ENCODE data around the gene VILL. TPM values are rescaled to one million over a fixed set of nuclear protein-coding genes. Genes with fewer than 3 reads are reported as not detected.

VILL gene
- polyA plus RNA-seq, 2 of the 4 experiments (the other 2 are of a cell fraction), result 0.05 to 0.22 TPM

- Histone ChIP-seq H3K4me2 (no peak overlapping the region), H3K4me3 (no peak overlapping the region), H3K27ac (no peak overlapping the region), H3K4me1 (peaks cover 28% of the 10 kb centered on the region), H3K9me3 (no peaks in the 10 kb centered on the region)
- ChIA-PET POLR2A (no interaction called here), CTCF (interaction anchor here (0.7 kb wide), 1 partner anchor 87 kb away, joined by 3 read pairs; no protein-coding TSS in a partner anchor)
- ATAC-seq (no peak), DNase-seq (ENCODE audit: low read depth in 1 of 2, low spot score in 1 of 2) (no peak), FAIRE-seq (no peak)
- WGBS (ENCODE audit: missing lambda C conversion rate), result 98% methylated on average over 2 of the region's 2 CpGs
- TF ChIP-seq KDM1A (IDR thresholded peaks at IDR 0.05; ENCODE audit: low read depth) (no peak), ZSCAN20 (CRISPR knock-in tag; IDR thresholded peaks at IDR 0.05) (no peak), CBX2 (IDR thresholded peaks at IDR 0.05; ENCODE audit: borderline replicate concordance, low read depth) (no peak), RAD21 (conservative IDR thresholded peaks at IDR 0.05 in 1 of 2, IDR thresholded peaks at IDR 0.05 in 1 of 2) (no peak), HOXB13 (CRISPR knock-in tag; IDR thresholded peaks at IDR 0.05; ENCODE audit: low read depth) (no peak), ELK1 (IDR thresholded peaks at IDR 0.05; ENCODE audit: low read depth, low read length) (no peak), HMGXB4 (CRISPR knock-in tag; IDR thresholded peaks at IDR 0.05; ENCODE audit: borderline replicate concordance) (no peak)
Observed at GRCh38 chr3:37942646-37943045, 47.9 kb upstream of the VILL start.

GRCh38 chr3:37943126-37943525, 47.5 kb upstream of the VILL start:
- DNase-seq (ENCODE audit: low read depth in 1 of 2, low spot score in 1 of 2), result no peak
- ATAC-seq, result no peak
- no peak overlapping the region for H3K4me3 ChIP-seq
- TF ChIP-seq ZFP36 (IDR thresholded peaks at IDR 0.05; ENCODE audit: borderline replicate concordance, partially characterized antibody), result no peak
- peaks cover 28% of the 10 kb centered on the region for H3K4me1 ChIP-seq
- H3K4me2 ChIP-seq, result no peak overlapping the region
- 89% methylated on average over 4 of the region's 4 CpGs for WGBS (ENCODE audit: missing lambda C conversion rate)
- no peaks in the 10 kb centered on the region for H3K9me3 ChIP-seq
- no peak for FAIRE-seq
- ChIA-PET CTCF (interaction anchor here (0.7 kb wide), 1 partner anchor 88 kb away, joined by 3 read pairs; no protein-coding TSS in a partner anchor), POLR2A (no interaction called here)
- no peak overlapping the region for H3K27ac ChIP-seq

GRCh38 chr3:37943631-37944314, 46.8 kb upstream of the VILL start:
- TF ChIP-seq CTCF (IDR thresholded peaks at IDR 0.05) (no peak), BHLHE40 (IDR thresholded peaks at IDR 0.05; ENCODE audit: low read depth, low read length) (no peak), PHF8 (IDR thresholded peaks at IDR 0.05; ENCODE audit: borderline replicate concordance, low read depth) (no peak), HOXA7 (CRISPR knock-in tag; IDR thresholded peaks at IDR 0.05) (no peak), FOXS1 (CRISPR knock-in tag; IDR thresholded peaks at IDR 0.05) (no peak), SREBF2 (IDR thresholded peaks at IDR 0.05) (no peak), MAX (IDR thresholded peaks at IDR 0.05) (no peak), POLR2AphosphoS2 (conservative IDR thresholded peaks at IDR 0.05; ENCODE audit: low read length) (no peak), HEYL (CRISPR knock-in tag; IDR thresholded peaks at IDR 0.05) (no peak), JUN (IDR thresholded peaks at IDR 0.05) (no peak), JUNB (IDR thresholded peaks at IDR 0.05) (no peak), MAFK (IDR thresholded peaks at IDR 0.05; ENCODE audit: partially characterized antibody) (no peak), HES2 (IDR thresholded peaks at IDR 0.05) (no peak), MAZ (IDR thresholded peaks at IDR 0.05; ENCODE audit: borderline replicate concordance, low read depth, low read length) (no peak), TFCP2L1 (CRISPR knock-in tag; IDR thresholded peaks at IDR 0.05) (no peak), KDM5A (IDR thresholded peaks at IDR 0.05) (no peak), ESRRA (IDR thresholded peaks at IDR 0.05; ENCODE audit: borderline replicate concordance, low read length) (no peak), HOXB13 (CRISPR knock-in tag; IDR thresholded peaks at IDR 0.05; ENCODE audit: low read depth) (no peak)
- CTCF ChIA-PET, result interaction anchor here (0.7 kb wide), 1 partner anchor 13 kb away, joined by 3 read pairs; no protein-coding TSS in a partner anchor
- H3K9me3 ChIP-seq, result no peaks in the 10 kb centered on the region
- POLR2A ChIA-PET, result no interaction called here
- no peak overlapping the region for H3K27ac ChIP-seq
- FAIRE-seq (no peak), DNase-seq (ENCODE audit: low read depth in 1 of 2, low spot score in 1 of 2) (no peak), ATAC-seq (no peak)
- H3K4me2 ChIP-seq, result no peak overlapping the region
- WGBS (ENCODE audit: missing lambda C conversion rate), result 88% methylated on average over 8 of the region's 8 CpGs
- H3K4me1 ChIP-seq, result peaks cover 28% of the 10 kb centered on the region
- no peak overlapping the region for H3K4me3 ChIP-seq
